BLaER1 treated with 17β-estradiol and CSF1 and Interleukin-3, amounts not matched to agents 10 nM and 100 nM (cell line): ENCODE measurements around the gene CD3E.

ENCODE experiments used
- H3K27ac ChIP-seq, 11 experiments: shearing (Covaris generic); formaldehyde crosslinking; 2 replicates each; pipeline ENCODE4 v1.8.1; 2022
- H3K27me3 ChIP-seq, 11 experiments: shearing (Covaris generic); formaldehyde crosslinking; 2 replicates each; pipeline ENCODE4 v1.8.1; 2022
- H3K36me3 ChIP-seq, 11 experiments: shearing (Covaris generic); formaldehyde crosslinking; 2 replicates each; pipeline ENCODE4 v1.8.1; 2022
- H3K4me1 ChIP-seq, 10 experiments: shearing (Covaris generic); formaldehyde crosslinking; 2 replicates each; pipeline ENCODE4 v1.8.1; 2022
- H3K4me2 ChIP-seq, 11 experiments: shearing (Covaris generic); formaldehyde crosslinking; 2 replicates each; pipeline ENCODE4 v1.8.1; 2022
- H3K4me3 ChIP-seq, 10 experiments: shearing (Covaris generic); formaldehyde crosslinking; 2 replicates each; pipeline ENCODE4 v1.8.1; 2022
- H3K9ac ChIP-seq, 11 experiments: shearing (Covaris generic); formaldehyde crosslinking; 2 replicates each; pipeline ENCODE4 v1.8.1; 2022
- H3K9me3 ChIP-seq, 11 experiments: shearing (Covaris generic); formaldehyde crosslinking; replicated peaks in 1 of 11; 2 replicates each; pipeline ENCODE4 v1.8.1; 2022
- H4K20me1 ChIP-seq, 11 experiments: shearing (Covaris generic); formaldehyde crosslinking; 2 replicates each; pipeline ENCODE4 v1.8.1; 2022
- Cebpa-rat ChIP-seq, 11 experiments: shearing (Covaris generic); IDR thresholded peaks; 2 replicates each; pipeline ENCODE4 v1.8.1; 2022

CD3E gene

GRCh38 chr11:118283756-118284350, 20.7 kb upstream of the CD3E start:
- Histone ChIP-seq H3K36me3 (no peaks in the 10 kb centered on the region), H3K4me1 (peaks cover 0 to 19% (median 0%) of the 10 kb centered on the region in 10 experiments; a peak in 6 of 20 replicates), H3K4me2 (no peak overlapping the region), H3K27me3 (no peaks in the 10 kb centered on the region), H3K9me3 (peaks cover 0 to 17% (median 5%) of the 10 kb centered on the region in 11 experiments; a peak in 11 of 22 replicates), H3K27ac (no peak overlapping the region), H4K20me1 (no peaks in the 10 kb centered on the region), H3K9ac (no peak overlapping the region), H3K4me3 (no peak overlapping the region)
- TF ChIP-seq Cebpa-rat (IDR thresholded peaks at IDR 0.05) = no peak

GRCh38 chr11:118286545-118286944, 18.0 kb upstream of the CD3E start:
- Histone ChIP-seq H3K4me3 (no peak overlapping the region), H3K27ac (no peak overlapping the region), H3K4me1 (peaks cover 0 to 31% (median 0%) of the 10 kb centered on the region in 10 experiments; a peak in 6 of 20 replicates), H3K9ac (no peak overlapping the region), H3K27me3 (no peaks in the 10 kb centered on the region), H3K9me3 (peaks cover 0 to 17% (median 5%) of the 10 kb centered on the region in 11 experiments; a peak in 11 of 22 replicates), H3K4me2 (no peak overlapping the region), H4K20me1 (no peaks in the 10 kb centered on the region), H3K36me3 (no peaks in the 10 kb centered on the region)
- TF ChIP-seq Cebpa-rat (IDR thresholded peaks at IDR 0.05) = no peak

GRCh38 chr11:118287006-118287405, 17.5 kb upstream of the CD3E start:
- Histone ChIP-seq H3K4me3 (no peak overlapping the region), H3K4me1 (peaks cover 0 to 31% (median 0%) of the 10 kb centered on the region in 10 experiments; a peak in 8 of 20 replicates), H3K9me3 (peaks cover 0 to 17% (median 5%) of the 10 kb centered on the region in 11 experiments; a peak in 11 of 22 replicates), H4K20me1 (no peaks in the 10 kb centered on the region), H3K27ac (no peak overlapping the region), H3K9ac (no peak overlapping the region), H3K36me3 (no peaks in the 10 kb centered on the region), H3K4me2 (no peak overlapping the region), H3K27me3 (no peaks in the 10 kb centered on the region)
- TF ChIP-seq Cebpa-rat (IDR thresholded peaks at IDR 0.05) = no peak

GRCh38 chr11:118289401-118289800, 15.1 kb upstream of the CD3E start:
- Histone ChIP-seq H3K9me3 (peaks cover 0 to 17% (median 5%) of the 10 kb centered on the region in 11 experiments; a peak in 11 of 22 replicates), H3K4me2 (peak overlapping the region in 2 of 11 experiments; percentile 50 to 52; a peak in 2 of 22 replicates), H3K4me1 (peaks cover 0 to 33% (median 0%) of the 10 kb centered on the region in 10 experiments; a peak in 8 of 20 replicates), H3K27me3 (no peaks in the 10 kb centered on the region), H4K20me1 (no peaks in the 10 kb centered on the region), H3K4me3 (no peak overlapping the region), H3K36me3 (no peaks in the 10 kb centered on the region), H3K27ac (no peak overlapping the region), H3K9ac (no peak overlapping the region)
- no peak for TF ChIP-seq Cebpa-rat (IDR thresholded peaks at IDR 0.05)

GRCh38 chr11:118290923-118291322, 13.6 kb upstream of the CD3E start:
- Histone ChIP-seq H3K4me2 (peak overlapping the region in 1 of 11 experiments; percentile 31; a peak in 2 of 22 replicates), H3K27ac (no peak overlapping the region), H3K9me3 (peaks cover 0 to 6% (median 2%) of the 10 kb centered on the region in 11 experiments; a peak in 8 of 22 replicates)

GRCh38 chr11:118291477-118292135, 12.9 kb upstream of the CD3E start:
- H3K4me3 ChIP-seq = no peak overlapping the region
- peaks cover 0 to 33% (median 0%) of the 10 kb centered on the region in 10 experiments; a peak in 8 of 20 replicates for H3K4me1 ChIP-seq
- H3K4me2 ChIP-seq = peak overlapping the region in 2 of 11 experiments; percentile 5 to 31; a peak in 2 of 22 replicates
- H3K9me3 ChIP-seq = no peaks in the 10 kb centered on the region
- no peaks in the 10 kb centered on the region for H3K36me3 ChIP-seq
- H3K9ac ChIP-seq = no peak overlapping the region
- H4K20me1 ChIP-seq = no peaks in the 10 kb centered on the region
- no peak overlapping the region for H3K27ac ChIP-seq
- no peaks in the 10 kb centered on the region for H3K27me3 ChIP-seq
- no peak for TF ChIP-seq Cebpa-rat (IDR thresholded peaks at IDR 0.05)

More at GRCh38 chr11:118290923-118291322, 13.6 kb upstream of the CD3E start:
- Histone ChIP-seq H4K20me1 (no peaks in the 10 kb centered on the region), H3K4me3 (no peak overlapping the region), H3K27me3 (no peaks in the 10 kb centered on the region), H3K4me1 (peaks cover 0 to 33% (median 0%) of the 10 kb centered on the region in 10 experiments; a peak in 8 of 20 replicates), H3K36me3 (no peaks in the 10 kb centered on the region), H3K9ac (no peak overlapping the region)
- no peak for TF ChIP-seq Cebpa-rat (IDR thresholded peaks at IDR 0.05)

- no peak for TF ChIP-seq Cebpa-rat (IDR thresholded peaks at IDR 0.05)
- Histone ChIP-seq H3K36me3 (no peaks in the 10 kb centered on the region), H3K4me1 (peaks cover 0 to 28% (median 0%) of the 10 kb centered on the region in 10 experiments; a peak in 8 of 20 replicates), H4K20me1 (no peaks in the 10 kb centered on the region), H3K27ac (no peak overlapping the region), H3K9me3 (no peaks in the 10 kb centered on the region), H3K4me3 (no peak overlapping the region), H3K4me2 (no peak overlapping the region), H3K27me3 (no peaks in the 10 kb centered on the region), H3K9ac (no peak overlapping the region)
Observed at GRCh38 chr11:118294053-118294452, 10.5 kb upstream of the CD3E start.

GRCh38 chr11:118295199-118295598, 9.3 kb upstream of the CD3E start:
- Histone ChIP-seq H3K4me1 (peaks cover 0 to 20% (median 0%) of the 10 kb centered on the region in 10 experiments; a peak in 7 of 20 replicates), H3K4me3 (no peak overlapping the region), H4K20me1 (no peaks in the 10 kb centered on the region), H3K9me3 (no peaks in the 10 kb centered on the region), H3K27ac (no peak overlapping the region), H3K4me2 (no peak overlapping the region), H3K36me3 (no peaks in the 10 kb centered on the region), H3K9ac (no peak overlapping the region), H3K27me3 (no peaks in the 10 kb centered on the region)
- no peak for TF ChIP-seq Cebpa-rat (IDR thresholded peaks at IDR 0.05)

GRCh38 chr11:118295815-118296454, 8.6 kb upstream of the CD3E start:
- no peak overlapping the region for H3K27ac ChIP-seq
- no peaks in the 10 kb centered on the region for H3K9me3 ChIP-seq
- no peak for TF ChIP-seq Cebpa-rat (IDR thresholded peaks at IDR 0.05)
- no peak overlapping the region for H3K4me2 ChIP-seq
- no peaks in the 10 kb centered on the region for H3K27me3 ChIP-seq
- no peak overlapping the region for H3K4me3 ChIP-seq
- peaks cover 0 to 12% (median 0%) of the 10 kb centered on the region in 10 experiments; a peak in 7 of 20 replicates for H3K4me1 ChIP-seq
- H4K20me1 ChIP-seq = no peaks in the 10 kb centered on the region
- no peaks in the 10 kb centered on the region for H3K36me3 ChIP-seq
- no peak overlapping the region for H3K9ac ChIP-seq
